SK-N-SH (cell line): ENCODE results near the gene NUSAP1.
"Not testable (repeated sequence)": the region's sequence is repeated elsewhere in the genome, so short reads cannot be mapped to it uniquely, and the experiment has no call there.

Experiments
- CTCF ChIP-seq: fragments of 200-600 bp; sonication (generic); IDR thresholded peaks from 2 replicates; pipeline ENCODE4 v1.6.1; 2017; ENCODE audit warnings: antibody characterized with exemption, mild to moderate bottlenecking, moderate library complexity
- GABPA ChIP-seq: IDR thresholded peaks from 2 replicates; pipeline ENCODE4 v1.4.0; 2012; ENCODE audit warnings: low read depth, mild to moderate bottlenecking
- RXRA ChIP-seq: IDR thresholded peaks from 2 replicates; pipeline ENCODE4 v1.4.0; 2012; ENCODE audit warnings: low read depth, mild to moderate bottlenecking, borderline replicate concordance
- USF1 ChIP-seq: IDR thresholded peaks from 2 replicates; pipeline ENCODE4 v1.4.0; 2012; ENCODE audit warnings: low read depth, borderline replicate concordance

GRCh38 chr15:41425907-41426306 lies 93.2 kb downstream of the NUSAP1 start:
- TF ChIP-seq CTCF, USF1, RXRA, GABPA: not testable (repeated sequence)
